Colonic mucosa (tissue), 4 donors: Measurements from ENCODE around the gene NDUFS7. TPM values are rescaled to one million over a fixed set of nuclear protein-coding genes. Genes with fewer than 3 reads are reported as not detected.

Source experiments
- DNase-seq: peaks from one replicate; pipeline ENCODE4 v3.0.0-alpha.2; 2020
- H3K27ac ChIP-seq: fragments of 200-600 bp; one replicate; pipeline ENCODE4 v1.8.0; 2021
- H3K27me3 ChIP-seq: fragments of 200-600 bp; one replicate; pipeline ENCODE4 v1.8.0; 2021
- H3K36me3 ChIP-seq: fragments of 200-600 bp; one replicate; pipeline ENCODE4 v1.8.0; 2021
- H3K4me1 ChIP-seq: fragments of 200-600 bp; one replicate; pipeline ENCODE4 v1.8.0; 2021; ENCODE audit warnings: mild to moderate bottlenecking
- H3K4me3 ChIP-seq: fragments of 200-600 bp; one replicate; pipeline ENCODE4 v1.8.0; 2021
- H3K9ac ChIP-seq, 2 donors: one replicate each; pipeline ENCODE4 v1.7.0; 2013; ENCODE audit warnings: control low read depth in 2 of 2, low read depth in 2 of 2, low read length in 2 of 2
- H3K9me3 ChIP-seq: fragments of 200-600 bp; one replicate; pipeline ENCODE4 v1.8.0; 2021
- intact Hi-C: fragments of 100-400 bp; cut with DNase I; formaldehyde crosslinking; loops from one replicate; pipeline ENCODE4 v1.14.1; 2022
- total RNA-seq, 2 donors: library from RNA; stranded (reverse); fragmentation: NEBNext Ultra II Directional in 1 of 2; extraction: Animal tissue kit (Norgen Biotek cat#: 25700) in 1 of 2; gene quantifications; one replicate each; pipeline ENCODE4 v1.2.1, GENCODE V29; 2021
- TF ChIP-seq, protein P1 (sequence below): fragments of 200-600 bp; IDR thresholded peaks from one replicate; pipeline ENCODE4 v1.8.0; 2022; ENCODE audit warnings: antibody characterized with exemption, mild to moderate bottlenecking
- donor health status: healthy.
- donor health status: DM: no; HTN: no; CAD: no.
- donor health status: DM: no; HTN: no; CAD: no.

Gene NDUFS7
- total RNA-seq, 2 donors from 2014 or later, result 192 to 244 TPM

DNA sequence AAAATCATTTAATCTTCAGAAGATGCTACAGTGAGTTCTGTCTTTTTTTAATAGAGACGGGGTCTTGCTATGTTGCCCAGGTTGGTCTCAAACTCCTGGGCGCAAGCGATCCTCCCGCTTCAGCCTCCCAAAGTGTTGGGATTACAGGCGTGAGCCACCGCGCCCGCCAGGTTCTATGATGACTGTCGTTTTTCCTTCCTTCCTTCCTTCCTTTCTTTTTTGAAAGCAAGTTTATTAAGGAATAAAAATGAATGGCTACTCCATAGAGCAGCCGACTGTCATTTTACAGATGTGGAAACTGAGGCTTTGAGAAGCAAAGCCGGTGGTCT is 18.1 kb downstream of the NDUFS7 start:
- H3K36me3 ChIP-seq, result no peaks in the 10 kb centered on the region
- no peak overlapping the region for H3K27ac ChIP-seq

DNA sequence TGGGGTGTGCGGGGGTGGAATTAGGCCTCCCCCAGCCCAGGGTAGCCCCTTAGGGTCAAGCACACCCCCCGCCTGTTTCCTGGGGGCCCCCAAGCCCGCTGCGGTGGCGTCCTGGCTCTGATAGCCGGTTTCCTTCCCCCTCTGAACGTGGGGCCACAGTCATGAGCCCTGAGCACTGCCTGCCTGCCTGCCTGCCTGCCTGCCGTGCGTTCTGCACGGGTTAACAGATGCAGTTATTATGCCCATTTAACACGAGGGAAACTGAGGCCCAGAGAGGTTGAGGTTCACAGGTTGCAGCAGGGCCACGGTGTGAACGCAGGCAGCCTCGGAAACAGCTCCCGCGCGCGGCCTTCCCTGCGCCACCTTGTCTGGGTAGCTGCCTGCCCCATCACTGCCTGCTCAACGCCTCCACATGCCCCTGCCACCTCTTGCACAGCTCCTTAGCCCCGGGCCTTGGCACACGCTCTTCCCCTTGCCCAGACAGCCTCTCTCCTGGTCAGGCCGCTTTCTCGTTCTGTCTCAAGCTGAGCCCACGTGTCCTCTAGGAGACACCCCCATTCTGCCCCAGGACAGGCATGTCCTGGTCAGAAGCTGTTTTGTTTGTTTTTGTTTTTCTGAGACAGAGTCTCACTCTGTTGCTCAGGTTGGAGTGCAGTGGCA is 18.8 kb downstream of the NDUFS7 start:
- TF ChIP-seq, protein P1, sequence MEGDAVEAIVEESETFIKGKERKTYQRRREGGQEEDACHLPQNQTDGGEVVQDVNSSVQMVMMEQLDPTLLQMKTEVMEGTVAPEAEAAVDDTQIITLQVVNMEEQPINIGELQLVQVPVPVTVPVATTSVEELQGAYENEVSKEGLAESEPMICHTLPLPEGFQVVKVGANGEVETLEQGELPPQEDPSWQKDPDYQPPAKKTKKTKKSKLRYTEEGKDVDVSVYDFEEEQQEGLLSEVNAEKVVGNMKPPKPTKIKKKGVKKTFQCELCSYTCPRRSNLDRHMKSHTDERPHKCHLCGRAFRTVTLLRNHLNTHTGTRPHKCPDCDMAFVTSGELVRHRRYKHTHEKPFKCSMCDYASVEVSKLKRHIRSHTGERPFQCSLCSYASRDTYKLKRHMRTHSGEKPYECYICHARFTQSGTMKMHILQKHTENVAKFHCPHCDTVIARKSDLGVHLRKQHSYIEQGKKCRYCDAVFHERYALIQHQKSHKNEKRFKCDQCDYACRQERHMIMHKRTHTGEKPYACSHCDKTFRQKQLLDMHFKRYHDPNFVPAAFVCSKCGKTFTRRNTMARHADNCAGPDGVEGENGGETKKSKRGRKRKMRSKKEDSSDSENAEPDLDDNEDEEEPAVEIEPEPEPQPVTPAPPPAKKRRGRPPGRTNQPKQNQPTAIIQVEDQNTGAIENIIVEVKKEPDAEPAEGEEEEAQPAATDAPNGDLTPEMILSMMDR, result no peak
- Histone ChIP-seq H3K4me1 (peaks cover 5% of the 10 kb centered on the region), H3K27me3 (peaks cover 10% of the 10 kb centered on the region), H3K27ac (no peak overlapping the region), H3K9ac (peak overlapping the region in 1 of 2 donors; percentile 35), H3K9me3 (no peaks in the 10 kb centered on the region), H3K36me3 (no peaks in the 10 kb centered on the region), H3K4me3 (no peak overlapping the region)
- DNase-seq, result no peak
- intact Hi-C loops, result no loop called here

More for the DNA sequence above, 18.1 kb downstream of the NDUFS7 start:
- H3K9ac ChIP-seq, result peak overlapping the region; percentile 33 to 40
- peaks cover 10% of the 10 kb centered on the region for H3K27me3 ChIP-seq
- H3K4me3 ChIP-seq, result peak overlapping the region; percentile 41
- no peak for DNase-seq
- TF ChIP-seq, protein P1, result no peak
- H3K9me3 ChIP-seq, result no peaks in the 10 kb centered on the region
- intact Hi-C loops, result no loop called here
- peaks cover 5% of the 10 kb centered on the region for H3K4me1 ChIP-seq

DNA sequence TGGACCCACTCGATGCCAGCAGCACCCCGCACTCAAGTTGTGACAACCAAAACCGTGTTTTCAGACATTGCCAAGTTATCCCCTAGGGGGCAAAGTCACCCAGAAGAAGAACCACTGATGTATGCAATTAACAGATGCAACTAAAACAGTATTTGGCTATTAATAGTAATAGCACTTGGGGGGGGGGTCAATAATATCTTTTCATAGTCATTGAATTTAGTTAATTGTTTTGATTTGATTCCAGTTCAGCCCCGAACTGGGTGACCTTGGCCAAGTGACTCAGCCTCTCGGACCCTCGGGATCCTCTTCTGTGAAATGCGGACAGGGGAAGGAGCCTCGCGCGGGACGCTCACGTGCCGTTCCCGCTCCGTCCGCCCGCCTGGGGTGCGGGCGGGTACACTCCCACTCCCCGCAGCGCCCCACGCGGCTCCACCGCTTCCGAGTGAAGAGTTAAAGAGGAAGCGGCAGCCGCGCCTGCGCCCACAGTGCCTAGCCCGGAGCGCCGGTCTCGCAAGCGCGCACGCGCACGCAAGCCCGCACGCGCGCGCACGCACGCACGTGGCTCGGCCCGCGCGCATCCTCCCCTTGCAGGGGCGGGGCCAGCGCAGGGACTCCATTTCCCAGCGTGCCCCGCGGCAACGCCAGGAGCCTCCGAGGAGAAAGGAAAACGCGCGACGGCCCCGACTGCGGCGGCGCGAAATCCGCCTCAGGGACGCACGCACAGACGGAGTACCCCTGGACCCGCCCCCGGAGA is 23.2 kb downstream of the NDUFS7 start:
- intact Hi-C loops, result no loop called here
- no peaks in the 10 kb centered on the region for H3K36me3 ChIP-seq
- peak overlapping the region; percentile 53 to 58 for H3K9ac ChIP-seq
- H3K9me3 ChIP-seq, result no peaks in the 10 kb centered on the region
- DNase-seq, result peak; percentile 99
- H3K4me3 ChIP-seq, result peak overlapping the region; percentile 50
- H3K4me1 ChIP-seq, result peaks cover 31% of the 10 kb centered on the region
- TF ChIP-seq, protein P1, result peak; percentile 18
- no peaks in the 10 kb centered on the region for H3K27me3 ChIP-seq
- H3K27ac ChIP-seq, result peak overlapping the region; percentile 77

DNA sequence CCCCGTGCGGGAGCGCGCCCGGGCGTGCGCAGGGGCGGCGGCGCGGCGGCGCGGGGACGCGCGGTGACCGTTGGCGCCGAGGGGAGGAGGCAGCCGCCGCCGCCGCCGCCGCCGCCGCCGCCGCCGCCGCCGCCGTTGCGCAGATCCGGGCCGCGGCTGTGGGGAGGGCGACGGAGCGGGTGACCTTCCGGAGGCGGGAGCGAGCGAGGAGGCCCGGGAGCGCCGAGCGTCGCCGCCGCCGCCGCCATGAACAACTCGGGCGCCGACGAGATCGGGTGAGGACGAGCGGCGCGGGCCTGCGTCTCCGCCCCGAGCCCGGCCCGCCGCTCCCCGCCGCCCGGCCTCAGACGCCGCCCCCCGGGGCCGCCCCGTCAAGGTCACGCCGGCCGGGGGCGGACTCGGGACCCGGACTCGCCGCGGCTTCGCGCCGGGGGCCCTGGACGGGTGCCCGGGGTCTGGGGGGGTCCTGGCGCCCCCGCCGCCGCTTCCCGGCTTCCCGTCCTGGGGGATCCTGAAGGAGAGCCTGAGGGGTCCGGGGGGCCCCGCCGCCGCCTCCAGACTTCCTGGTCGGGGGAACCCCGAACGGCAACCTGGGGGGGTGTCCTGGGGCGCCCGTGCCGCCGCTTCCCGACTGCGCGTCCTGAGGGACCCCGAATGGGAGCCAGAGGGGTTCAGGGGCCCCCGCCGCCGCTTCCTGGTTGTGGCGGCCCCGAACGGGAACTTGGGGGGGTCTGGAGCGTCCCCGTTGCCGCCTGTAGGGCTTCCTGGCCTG is 24.0 kb downstream of the NDUFS7 start, which contains the start of gene DAZAP1:
TSS of gene DAZAP1 (plus strand) at position 59 of the 772 bp plus-strand sequence. CDS start at position 247, 188 bp downstream.
- DNase-seq, result peak; percentile 42
- intact Hi-C loops, result no loop called here
- H3K4me1 ChIP-seq, result peaks cover 31% of the 10 kb centered on the region

More for the DNA sequence above, 24.0 kb downstream of the NDUFS7 start, which contains the start of gene DAZAP1:
- Histone ChIP-seq H3K9ac (peak within 1 kb of the TSS; percentile 93 to 94), H3K27ac (peak within 1 kb of the TSS; percentile 89), H3K9me3 (no peaks in the 10 kb centered on the region), H3K36me3 (no peaks in the 10 kb centered on the region), H3K4me3 (peak within 1 kb of the TSS; percentile 99), H3K27me3 (no peaks in the 10 kb centered on the region)
- TF ChIP-seq, protein P1, result no peak
